GM12864 (cell line): ENCODE results near the gene IER2.

Experiments
- DNase-seq: peaks from one replicate; pipeline ENCODE4 v3.0.0-alpha.2; 2011; ENCODE audit warnings: low read depth
- H3K4me3 ChIP-seq: 2 replicates; pipeline ENCODE4 v1.5.1; 2011; ENCODE audit warnings: mild to moderate bottlenecking, low read depth, low read length, control low read depth
- TF ChIP-seq, protein P1 (sequence below): IDR thresholded peaks from 2 replicates; pipeline ENCODE4 v1.5.1; 2011; ENCODE audit warnings: low read depth, mild to moderate bottlenecking, moderate library complexity, low read length, control low read depth, inconsistent platforms; ENCODE audit errors: missing control alignments

IER2 gene

GRCh38 chr19:13127811-13128575 lies 22.2 kb upstream of the IER2 start:
- TF ChIP-seq, protein P1, sequence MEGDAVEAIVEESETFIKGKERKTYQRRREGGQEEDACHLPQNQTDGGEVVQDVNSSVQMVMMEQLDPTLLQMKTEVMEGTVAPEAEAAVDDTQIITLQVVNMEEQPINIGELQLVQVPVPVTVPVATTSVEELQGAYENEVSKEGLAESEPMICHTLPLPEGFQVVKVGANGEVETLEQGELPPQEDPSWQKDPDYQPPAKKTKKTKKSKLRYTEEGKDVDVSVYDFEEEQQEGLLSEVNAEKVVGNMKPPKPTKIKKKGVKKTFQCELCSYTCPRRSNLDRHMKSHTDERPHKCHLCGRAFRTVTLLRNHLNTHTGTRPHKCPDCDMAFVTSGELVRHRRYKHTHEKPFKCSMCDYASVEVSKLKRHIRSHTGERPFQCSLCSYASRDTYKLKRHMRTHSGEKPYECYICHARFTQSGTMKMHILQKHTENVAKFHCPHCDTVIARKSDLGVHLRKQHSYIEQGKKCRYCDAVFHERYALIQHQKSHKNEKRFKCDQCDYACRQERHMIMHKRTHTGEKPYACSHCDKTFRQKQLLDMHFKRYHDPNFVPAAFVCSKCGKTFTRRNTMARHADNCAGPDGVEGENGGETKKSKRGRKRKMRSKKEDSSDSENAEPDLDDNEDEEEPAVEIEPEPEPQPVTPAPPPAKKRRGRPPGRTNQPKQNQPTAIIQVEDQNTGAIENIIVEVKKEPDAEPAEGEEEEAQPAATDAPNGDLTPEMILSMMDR = no peak
- no peak overlapping the region for H3K4me3 ChIP-seq

DNA sequence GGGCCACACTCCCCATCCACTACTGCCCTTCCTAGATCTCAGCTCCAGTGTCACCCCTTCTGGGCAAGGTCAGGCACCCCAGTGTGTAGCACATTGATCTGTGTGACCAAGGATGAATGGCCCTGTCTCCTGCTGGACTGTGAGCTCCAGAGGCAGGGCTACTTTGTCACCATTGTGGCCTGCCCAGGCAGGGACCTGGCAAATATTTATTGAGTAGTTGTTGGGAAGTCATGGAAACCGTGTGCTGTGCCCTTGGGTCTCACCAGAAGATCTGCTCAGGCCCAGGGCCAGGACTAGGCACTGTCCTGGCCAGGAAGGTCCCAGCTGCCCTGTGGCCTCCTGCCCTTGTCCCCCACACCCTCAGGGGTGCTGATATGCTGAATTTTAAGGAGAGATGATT lies 21.6 kb upstream of the IER2 start:
- H3K4me3 ChIP-seq = no peak overlapping the region
- TF ChIP-seq, protein P1 = no peak
- no peak for DNase-seq

More at GRCh38 chr19:13127811-13128575, 22.2 kb upstream of the IER2 start:
- DNase-seq = no peak

GRCh38 chr19:13129384-13129783 lies 20.8 kb upstream of the IER2 start:
- TF ChIP-seq, protein P1 = no peak

GRCh38 chr19:13130886-13131490 lies 19.2 kb upstream of the IER2 start:
- no peak overlapping the region for H3K4me3 ChIP-seq
- DNase-seq = no peak
- TF ChIP-seq, protein P1 = no peak

More at GRCh38 chr19:13129384-13129783, 20.8 kb upstream of the IER2 start:
- no peak for DNase-seq
- H3K4me3 ChIP-seq = no peak overlapping the region

- DNase-seq = no peak
- H3K4me3 ChIP-seq = no peak overlapping the region
- TF ChIP-seq, protein P1 = no peak
These were observed 17.6 kb upstream of the IER2 start for GRCh38 chr19:13132471-13133180.

- no peak for DNase-seq
- TF ChIP-seq, protein P1 = no peak
- H3K4me3 ChIP-seq = no peak overlapping the region
These were observed 16.9 kb upstream of the IER2 start for GRCh38 chr19:13133241-13133870.
